ENCODE measurements around the gene CIAO2B.
A peak's percentile ranks its signal among the peaks of the same experiment; 100 is the strongest.
"Not testable (repeated sequence)": the region's sequence is repeated elsewhere in the genome, so short reads cannot be mapped to it uniquely, and the experiment has no call there.

Gene CIAO2B

GRCh38 chr16:66939366-66939765 is 5.2 kb upstream of the CIAO2B start:
- DNase-seq: no peak
- H3K27me3 ChIP-seq (replicated peaks in 2 of 5; ENCODE audit: control insufficient read depth in 4 of 5, insufficient read depth in 5 of 5, low read length in 4 of 5): no peaks in the 10 kb centered on the region
- H3K36me3 ChIP-seq (ENCODE audit: control insufficient read depth in 4 of 4, insufficient read depth in 4 of 4, low read length in 3 of 4): peaks cover 16 to 69% (median 57%) of the 10 kb centered on the region in 4 experiments
- H3K27ac ChIP-seq (ENCODE audit: insufficient read depth in 1 of 2, low read depth in 1 of 2, low read length in 2 of 2, poor library complexity in 1 of 2, severe bottlenecking in 2 of 2): no peak overlapping the region
- ChIA-PET CTCF (interaction anchor here (0.9 to 1.3 kb wide), 5 partner anchors 10 to 92 kb away, joined by 3 read pairs; partner anchors contain the start of gene RRAD), POLR2A (no interaction called here)
- no peaks in the 10 kb centered on the region for H3K9me3 ChIP-seq (ENCODE audit: control extremely low read depth in 1 of 5, control insufficient read depth in 4 of 5, insufficient read depth in 2 of 5, low read depth in 1 of 5, low read length in 4 of 5)
- H3K4me1 ChIP-seq (ENCODE audit: control extremely low read depth in 1 of 4, control insufficient read depth in 4 of 4, insufficient read depth in 4 of 4, low read length in 3 of 4): peaks cover 0 to 17% (median 16%) of the 10 kb centered on the region in 4 experiments
- no peak overlapping the region for H3K4me3 ChIP-seq (ENCODE audit: control insufficient read depth in 1 of 7, extremely low read depth in 1 of 7, insufficient read depth in 4 of 7, low read depth in 2 of 7, low read length in 6 of 7)

GRCh38 chr16:66937725-66938337 is 3.6 kb upstream of the CIAO2B start:
- CTCF ChIA-PET: interaction anchor here (0.7 to 1.3 kb wide), 4 partner anchors 9 to 43 kb away, joined by 3 to 6 read pairs (median 4); no protein-coding TSS in a partner anchor
- 99% methylated on average over 9 of the region's 10 CpGs for WGBS (ENCODE audit: insufficient coverage)
- DNase-seq: no peak
- no peak overlapping the region for H3K4me3 ChIP-seq (ENCODE audit: control insufficient read depth in 1 of 7, extremely low read depth in 1 of 7, insufficient read depth in 4 of 7, low read depth in 2 of 7, low read length in 6 of 7)
- H3K27me3 ChIP-seq (replicated peaks in 2 of 5; ENCODE audit: control insufficient read depth in 4 of 5, insufficient read depth in 5 of 5, low read length in 4 of 5): no peaks in the 10 kb centered on the region
- peaks cover 16 to 57% (median 48%) of the 10 kb centered on the region in 4 experiments for H3K36me3 ChIP-seq (ENCODE audit: control insufficient read depth in 4 of 4, insufficient read depth in 4 of 4, low read length in 3 of 4)
- H3K9me3 ChIP-seq (ENCODE audit: control extremely low read depth in 1 of 5, control insufficient read depth in 4 of 5, insufficient read depth in 2 of 5, low read depth in 1 of 5, low read length in 4 of 5): no peaks in the 10 kb centered on the region
- no peak overlapping the region for H3K27ac ChIP-seq (ENCODE audit: insufficient read depth in 1 of 2, low read depth in 1 of 2, low read length in 2 of 2, poor library complexity in 1 of 2, severe bottlenecking in 2 of 2)
- POLR2A ChIA-PET: no interaction called here
- peaks cover 3 to 28% (median 25%) of the 10 kb centered on the region in 4 experiments for H3K4me1 ChIP-seq (ENCODE audit: control extremely low read depth in 1 of 4, control insufficient read depth in 4 of 4, insufficient read depth in 4 of 4, low read length in 3 of 4)

GRCh38 chr16:66936889-66937554 is 2.8 kb upstream of the CIAO2B start:
- peak in 2 of 3 donors; percentile 45 to 54 for DNase-seq
- no peak overlapping the region for H3K4me3 ChIP-seq (ENCODE audit: control insufficient read depth in 1 of 7, extremely low read depth in 1 of 7, insufficient read depth in 4 of 7, low read depth in 2 of 7, low read length in 6 of 7)
- POLR2A ChIA-PET: no interaction called here
- CTCF ChIA-PET: interaction anchor here (0.7 to 1.3 kb wide), 4 partner anchors 10 to 42 kb away, joined by 3 to 6 read pairs (median 3); no protein-coding TSS in a partner anchor
- no peaks in the 10 kb centered on the region for H3K9me3 ChIP-seq (ENCODE audit: control extremely low read depth in 1 of 5, control insufficient read depth in 4 of 5, insufficient read depth in 2 of 5, low read depth in 1 of 5, low read length in 4 of 5)
- H3K27ac ChIP-seq (ENCODE audit: insufficient read depth in 1 of 2, low read depth in 1 of 2, low read length in 2 of 2, poor library complexity in 1 of 2, severe bottlenecking in 2 of 2): no peak overlapping the region
- no peaks in the 10 kb centered on the region for H3K27me3 ChIP-seq (replicated peaks in 2 of 5; ENCODE audit: control insufficient read depth in 4 of 5, insufficient read depth in 5 of 5, low read length in 4 of 5)
- H3K36me3 ChIP-seq (ENCODE audit: control insufficient read depth in 4 of 4, insufficient read depth in 4 of 4, low read length in 3 of 4): peaks cover 14 to 52% (median 42%) of the 10 kb centered on the region in 4 experiments
- WGBS (ENCODE audit: insufficient coverage): 88% methylated on average over 2 of the region's 4 CpGs
- H3K4me1 ChIP-seq (ENCODE audit: control extremely low read depth in 1 of 4, control insufficient read depth in 4 of 4, insufficient read depth in 4 of 4, low read length in 3 of 4): peaks cover 3 to 30% (median 25%) of the 10 kb centered on the region in 4 experiments

GRCh38 chr16:66936462-66936861 is 2.3 kb upstream of the CIAO2B start:
- H3K27me3 ChIP-seq (replicated peaks in 2 of 5; ENCODE audit: control insufficient read depth in 4 of 5, insufficient read depth in 5 of 5, low read length in 4 of 5): no peaks in the 10 kb centered on the region
- peaks cover 14 to 52% (median 40%) of the 10 kb centered on the region in 4 experiments for H3K36me3 ChIP-seq (ENCODE audit: control insufficient read depth in 4 of 4, insufficient read depth in 4 of 4, low read length in 3 of 4)
- no peak overlapping the region for H3K27ac ChIP-seq (ENCODE audit: insufficient read depth in 1 of 2, low read depth in 1 of 2, low read length in 2 of 2, poor library complexity in 1 of 2, severe bottlenecking in 2 of 2)
- peaks cover 3 to 30% (median 25%) of the 10 kb centered on the region in 4 experiments for H3K4me1 ChIP-seq (ENCODE audit: control extremely low read depth in 1 of 4, control insufficient read depth in 4 of 4, insufficient read depth in 4 of 4, low read length in 3 of 4)
- CTCF ChIA-PET: interaction anchor here (1.0 to 1.3 kb wide), 3 partner anchors 10 to 41 kb away, joined by 3 to 6 read pairs (median 3); no protein-coding TSS in a partner anchor
- no peak for DNase-seq
- WGBS (ENCODE audit: insufficient coverage): 97% methylated on average over 6 of the region's 6 CpGs
- POLR2A ChIA-PET: no interaction called here
- H3K4me3 ChIP-seq (ENCODE audit: control insufficient read depth in 1 of 7, extremely low read depth in 1 of 7, insufficient read depth in 4 of 7, low read depth in 2 of 7, low read length in 6 of 7): no peak overlapping the region
- no peaks in the 10 kb centered on the region for H3K9me3 ChIP-seq (ENCODE audit: control extremely low read depth in 1 of 5, control insufficient read depth in 4 of 5, insufficient read depth in 2 of 5, low read depth in 1 of 5, low read length in 4 of 5)

GRCh38 chr16:66935314-66936011 is 1.3 kb upstream of the CIAO2B start, which contains the start of gene CES2:
Gene CES2, plus strand, starts transcription at chr16:66935516. Its CDS starts 120 bp downstream, at chr16:66935636.
- Histone ChIP-seq H3K36me3 (ENCODE audit: control insufficient read depth in 4 of 4, insufficient read depth in 4 of 4, low read length in 3 of 4) (peaks cover 8 to 43% (median 30%) of the 10 kb centered on the region in 4 experiments), H3K27me3 (replicated peaks in 2 of 5; ENCODE audit: control insufficient read depth in 4 of 5, insufficient read depth in 5 of 5, low read length in 4 of 5) (no peaks in the 10 kb centered on the region), H3K4me1 (ENCODE audit: control extremely low read depth in 1 of 4, control insufficient read depth in 4 of 4, insufficient read depth in 4 of 4, low read length in 3 of 4) (peaks cover 3 to 30% (median 25%) of the 10 kb centered on the region in 4 experiments), H3K4me3 (ENCODE audit: control insufficient read depth in 1 of 7, extremely low read depth in 1 of 7, insufficient read depth in 4 of 7, low read depth in 2 of 7, low read length in 6 of 7) (peak within 1 kb of the TSS; percentile 76 to 98 (median 92)), H3K27ac (ENCODE audit: insufficient read depth in 1 of 2, low read depth in 1 of 2, low read length in 2 of 2, poor library complexity in 1 of 2, severe bottlenecking in 2 of 2) (peak within 1 kb of the TSS; percentile 92 to 93), H3K9me3 (ENCODE audit: control extremely low read depth in 1 of 5, control insufficient read depth in 4 of 5, insufficient read depth in 2 of 5, low read depth in 1 of 5, low read length in 4 of 5) (no peaks in the 10 kb centered on the region)
- CTCF ChIA-PET: interaction anchor here (1.9 kb wide), 1 partner anchor 8 kb away, joined by 8 read pairs; no protein-coding TSS in a partner anchor
- WGBS (ENCODE audit: insufficient coverage): 73% methylated on average over 28 of the region's 44 CpGs
- POLR2A ChIA-PET: no interaction called here
- DNase-seq: no peak

GRCh38 chr16:66934839-66935313 is 674 bp upstream of the CIAO2B start:
- CTCF ChIA-PET: interaction anchor here (1.9 kb wide), 1 partner anchor 8 kb away, joined by 8 read pairs; no protein-coding TSS in a partner anchor
- H3K27me3 ChIP-seq (replicated peaks in 2 of 5; ENCODE audit: control insufficient read depth in 4 of 5, insufficient read depth in 5 of 5, low read length in 4 of 5); DNase-seq; H3K9me3 ChIP-seq (ENCODE audit: control extremely low read depth in 1 of 5, control insufficient read depth in 4 of 5, insufficient read depth in 2 of 5, low read depth in 1 of 5, low read length in 4 of 5); POLR2A ChIA-PET: not testable (repeated sequence)
- peaks cover 6 to 38% (median 24%) of the 10 kb centered on the region in 4 experiments for H3K36me3 ChIP-seq (ENCODE audit: control insufficient read depth in 4 of 4, insufficient read depth in 4 of 4, low read length in 3 of 4)
- peaks cover 3 to 30% (median 25%) of the 10 kb centered on the region in 4 experiments for H3K4me1 ChIP-seq (ENCODE audit: control extremely low read depth in 1 of 4, control insufficient read depth in 4 of 4, insufficient read depth in 4 of 4, low read length in 3 of 4)
- peak overlapping the region; percentile 76 to 98 (median 92) for H3K4me3 ChIP-seq (ENCODE audit: control insufficient read depth in 1 of 7, extremely low read depth in 1 of 7, insufficient read depth in 4 of 7, low read depth in 2 of 7, low read length in 6 of 7)
- WGBS (ENCODE audit: insufficient coverage): 0% methylated on average over 5 of the region's 24 CpGs
- peak overlapping the region; percentile 92 to 93 for H3K27ac ChIP-seq (ENCODE audit: insufficient read depth in 1 of 2, low read depth in 1 of 2, low read length in 2 of 2, poor library complexity in 1 of 2, severe bottlenecking in 2 of 2)
